Fibroblast of upper back skin (primary cell): ENCODE data around the gene TBL1XR1.
"Not testable (repeated sequence)": the region's sequence is repeated elsewhere in the genome, so short reads cannot be mapped to it uniquely, and the experiment has no call there.

Experiments
- DNase-seq: peaks from one replicate; pipeline ENCODE4 v3.0.0-alpha.2; 2013

The TBL1XR1 gene

GRCh38 chr3:177056927-177057326 is 140.4 kb downstream of the TBL1XR1 start:
- DNase-seq, result no peak

GRCh38 chr3:177055605-177056571 is 141.4 kb downstream of the TBL1XR1 start:
- DNase-seq, result peak; percentile 77

GRCh38 chr3:177053107-177053506 is 144.2 kb downstream of the TBL1XR1 start:
- no peak for DNase-seq

GRCh38 chr3:177051411-177051810 is 145.9 kb downstream of the TBL1XR1 start:
- DNase-seq, result no peak

GRCh38 chr3:177050501-177051237 is 146.6 kb downstream of the TBL1XR1 start:
- DNase-seq, result peak; percentile 63

GRCh38 chr3:177045767-177046166 is 151.5 kb downstream of the TBL1XR1 start:
- no peak for DNase-seq

- no peak for DNase-seq
Observed at GRCh38 chr3:177045222-177045621, 152.1 kb downstream of the TBL1XR1 start.

- no peak for DNase-seq
Observed at GRCh38 chr3:177041730-177042551, 155.3 kb downstream of the TBL1XR1 start.

GRCh38 chr3:177041021-177041729 is 156.1 kb downstream of the TBL1XR1 start:
- DNase-seq, result peak; percentile 55

GRCh38 chr3:177039490-177040274 is 157.6 kb downstream of the TBL1XR1 start:
- no peak for DNase-seq

- no peak for DNase-seq
Observed at GRCh38 chr3:177037241-177037640, 160.0 kb downstream of the TBL1XR1 start.

- no peak for DNase-seq
Observed at GRCh38 chr3:177035676-177036075, 161.6 kb downstream of the TBL1XR1 start.

GRCh38 chr3:177034832-177035475 is 162.3 kb downstream of the TBL1XR1 start:
- no peak for DNase-seq

GRCh38 chr3:177026505-177027277 is 170.6 kb downstream of the TBL1XR1 start:
- DNase-seq, result no peak

- peak; percentile 5 for DNase-seq
Observed at GRCh38 chr3:177015881-177016280, 181.4 kb downstream of the TBL1XR1 start.

- DNase-seq, result peak; percentile 7
Observed at GRCh38 chr3:177013681-177014280, 183.5 kb downstream of the TBL1XR1 start.

GRCh38 chr3:177005718-177006405 is 191.4 kb downstream of the TBL1XR1 start:
- no peak for DNase-seq

GRCh38 chr3:177000159-177000558 is 197.1 kb downstream of the TBL1XR1 start:
- not testable (repeated sequence) for DNase-seq

- no peak for DNase-seq
Observed at GRCh38 chr3:176995946-176996345, 201.3 kb downstream of the TBL1XR1 start.
